ENCODE measurements around the gene WNT5B.
A peak's percentile ranks its signal among the peaks of the same experiment; 100 is the strongest.
"Not testable (repeated sequence)": the region's sequence is repeated elsewhere in the genome, so short reads cannot be mapped to it uniquely, and the experiment has no call there.

The WNT5B gene

GRCh38 chr12:1598757-1599156, 30.3 kb upstream of the WNT5B start:
- DNase-seq (ENCODE audit: low spot score) = no peak

- not testable (repeated sequence) for DNase-seq (ENCODE audit: low spot score)
Measured at GRCh38 chr12:1602706-1603105, 26.3 kb upstream of the WNT5B start.

GRCh38 chr12:1603269-1603993, 25.6 kb upstream of the WNT5B start:
- DNase-seq (ENCODE audit: low spot score) = no peak

GRCh38 chr12:1604464-1604863, 24.6 kb upstream of the WNT5B start:
- DNase-seq (ENCODE audit: low spot score) = no peak

GRCh38 chr12:1605129-1606020, 23.7 kb upstream of the WNT5B start:
- peak; percentile 79 for DNase-seq (ENCODE audit: low spot score)

GRCh38 chr12:1606021-1606622, 22.9 kb upstream of the WNT5B start:
- peak; percentile 68 for DNase-seq (ENCODE audit: low spot score)

GRCh38 chr12:1607940-1608712, 20.9 kb upstream of the WNT5B start:
- DNase-seq (ENCODE audit: low spot score) = no peak

- no peak for DNase-seq (ENCODE audit: low spot score)
Measured at GRCh38 chr12:1608713-1609119, 20.3 kb upstream of the WNT5B start.

GRCh38 chr12:1610072-1610643, 18.9 kb upstream of the WNT5B start:
- DNase-seq (ENCODE audit: low spot score) = no peak

- no peak for DNase-seq (ENCODE audit: low spot score)
Measured at GRCh38 chr12:1611803-1612572, 17.0 kb upstream of the WNT5B start.

GRCh38 chr12:1613860-1614259, 15.2 kb upstream of the WNT5B start:
- DNase-seq (ENCODE audit: low spot score) = no peak

- DNase-seq (ENCODE audit: low spot score) = no peak
Measured at GRCh38 chr12:1614360-1614759, 14.7 kb upstream of the WNT5B start.

GRCh38 chr12:1616233-1617066, 12.6 kb upstream of the WNT5B start:
- DNase-seq (ENCODE audit: low spot score) = no peak

GRCh38 chr12:1618489-1618888, 10.5 kb upstream of the WNT5B start:
- DNase-seq (ENCODE audit: low spot score) = no peak

- no peak for DNase-seq (ENCODE audit: low spot score)
Measured at GRCh38 chr12:1619159-1619558, 9.9 kb upstream of the WNT5B start.

GRCh38 chr12:1619587-1619986, 9.4 kb upstream of the WNT5B start:
- no peak for DNase-seq (ENCODE audit: low spot score)

- DNase-seq (ENCODE audit: low spot score) = no peak
Measured at GRCh38 chr12:1620092-1620491, 8.9 kb upstream of the WNT5B start.

- no peak for DNase-seq (ENCODE audit: low spot score)
Measured at GRCh38 chr12:1622406-1622805, 6.6 kb upstream of the WNT5B start.

GRCh38 chr12:1629338-1630132, 504 bp downstream of the WNT5B start:
- DNase-seq (ENCODE audit: low spot score) = no peak
